HepG2 (cell line): ENCODE data around the gene GGACT. TPM values are rescaled to one million over a fixed set of nuclear protein-coding genes. Genes with fewer than 3 reads are reported as not detected.

Experiments
- BORCS8-MEF2B ChIP-seq: sonication (generic); formaldehyde crosslinking; IDR thresholded peaks from 2 replicates; pipeline ENCODE4 v1.8.0; 2022; ENCODE audit warnings: mild to moderate bottlenecking, missing genetic modification reagents
- CBX2 ChIP-seq, 2 experiments: fragments of 200-600 bp in 1 of 2; sonication (generic); formaldehyde crosslinking in 1 of 2; IDR thresholded peaks; 2 replicates each; pipeline versions ENCODE4 v1.7.0 to v1.8.1; 2018 to 2022; ENCODE audit warnings: low read depth in 2 of 2, low read length in 1 of 2, mild to moderate bottlenecking in 1 of 2, missing genetic modification reagents in 1 of 2
- JDP2 ChIP-seq: sonication (generic); formaldehyde crosslinking; IDR thresholded peaks from 2 replicates; pipeline ENCODE4 v1.8.1; 2022; ENCODE audit warnings: missing genetic modification reagents, borderline replicate concordance
- MEF2D ChIP-seq: sonication (generic); formaldehyde crosslinking; IDR thresholded peaks from 2 replicates; pipeline ENCODE4 v1.5.1; 2020; ENCODE audit warnings: mild to moderate bottlenecking, missing genetic modification reagents
- NFE2L2 ChIP-seq: fragments of 150-350 bp; IDR thresholded peaks from 2 replicates; pipeline ENCODE4 v1.6.1; 2014; ENCODE audit warnings: low read length
- NKX3-1 ChIP-seq: sonication (generic); formaldehyde crosslinking; IDR thresholded peaks from 2 replicates; pipeline ENCODE4 v1.5.0; 2020; ENCODE audit warnings: missing genetic modification reagents
- REXO4 ChIP-seq: sonication (generic); formaldehyde crosslinking; IDR thresholded peaks from 2 replicates; pipeline ENCODE4 v1.8.0; 2022; ENCODE audit warnings: missing genetic modification reagents, mild to moderate bottlenecking, borderline replicate concordance
- TIGD3 ChIP-seq: sonication (generic); formaldehyde crosslinking; IDR thresholded peaks from 2 replicates; pipeline ENCODE4 v1.5.1; 2020; ENCODE audit warnings: mild to moderate bottlenecking, missing genetic modification reagents, borderline replicate concordance
- ZNF136 ChIP-seq: sonication (generic); formaldehyde crosslinking; IDR thresholded peaks from 2 replicates; pipeline ENCODE4 v1.8.1; 2022; ENCODE audit warnings: low read depth, mild to moderate bottlenecking, moderate library complexity, missing genetic modification reagents
- ZNF138 ChIP-seq: sonication (generic); formaldehyde crosslinking; IDR thresholded peaks from 2 replicates; pipeline ENCODE4 v1.5.0; 2020; ENCODE audit warnings: mild to moderate bottlenecking, low read depth, missing genetic modification reagents
- polyA plus RNA-seq, 8 experiments: library from polyadenylated mRNA; depleted of rRNA in 3 of 8; stranded (reverse) in 7 of 8; unstranded in 1 of 8; fragments of >200 nt; fragmentation: Illumina TruSeq in 4 of 8; extraction: Trizol in 4 of 8; gene quantifications; 2 replicates each; pipeline versions ENCODE4 v1.2.1 to v1.2.3, GENCODE V29; 2011 to 2016; ENCODE audit warnings: low read depth in 4 of 8, missing spikeins in 1 of 8, mixed read lengths in 1 of 8; ENCODE audit not compliant: insufficient read depth in 1 of 8
- total RNA-seq, 5 experiments: library from RNA; depleted of rRNA; stranded (reverse); fragments of >200 nt; fragmentation: Illumina TruSeq; extraction: Trizol; gene quantifications; 2 replicates each; pipeline ENCODE4 v1.2.3, GENCODE V29; 2016; ENCODE audit warnings: low read depth in 1 of 5
- TF ChIP-seq, protein P1 (sequence below), 2 experiments: IDR thresholded peaks; 2 replicates each; pipeline ENCODE4 v1.6.1; 2011 to 2012; ENCODE audit warnings: low read length in 2 of 2, borderline replicate concordance in 1 of 2, low read depth in 1 of 2, mild to moderate bottlenecking in 1 of 2, moderate library complexity in 1 of 2

The GGACT gene
- total and polyA plus RNA-seq, 2 of the 13 experiments (the other 11 are each of a cell fraction or from before 2014, with no cell fraction given) = 1.7 to 1.9 TPM

DNA sequence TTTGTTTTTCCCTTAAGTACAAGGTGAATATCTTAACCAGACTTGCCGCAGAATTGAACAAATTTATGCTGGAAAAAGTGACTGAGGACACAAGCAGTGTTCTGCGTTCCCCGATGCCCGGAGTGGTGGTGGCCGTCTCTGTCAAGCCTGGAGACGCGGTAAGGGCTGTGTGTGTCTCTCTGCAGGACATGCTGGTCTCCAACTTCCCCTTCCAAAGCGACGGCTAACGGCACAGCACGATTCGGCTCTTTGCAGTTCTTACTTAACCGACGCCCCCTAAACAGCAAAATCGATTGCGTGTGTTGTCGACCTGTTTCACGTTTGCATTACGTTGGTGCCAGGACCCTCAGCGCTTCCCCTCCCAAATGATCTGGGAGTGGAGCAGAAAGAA is 73.2 kb downstream of the GGACT start (continued):
- no peak for TF ChIP-seq REXO4
- no peak for TF ChIP-seq CBX2 (IDR thresholded peaks at IDR 0.05; ENCODE audit: low read depth, low read length)
- no peak for TF ChIP-seq CBX2 (CRISPR knock-in tag; IDR thresholded peaks at IDR 0.05; ENCODE audit: low read depth)
- no peak for TF ChIP-seq JDP2 (CRISPR knock-in tag)
- no peak for TF ChIP-seq NKX3-1 (CRISPR knock-in tag)
- TF ChIP-seq, protein P1, sequence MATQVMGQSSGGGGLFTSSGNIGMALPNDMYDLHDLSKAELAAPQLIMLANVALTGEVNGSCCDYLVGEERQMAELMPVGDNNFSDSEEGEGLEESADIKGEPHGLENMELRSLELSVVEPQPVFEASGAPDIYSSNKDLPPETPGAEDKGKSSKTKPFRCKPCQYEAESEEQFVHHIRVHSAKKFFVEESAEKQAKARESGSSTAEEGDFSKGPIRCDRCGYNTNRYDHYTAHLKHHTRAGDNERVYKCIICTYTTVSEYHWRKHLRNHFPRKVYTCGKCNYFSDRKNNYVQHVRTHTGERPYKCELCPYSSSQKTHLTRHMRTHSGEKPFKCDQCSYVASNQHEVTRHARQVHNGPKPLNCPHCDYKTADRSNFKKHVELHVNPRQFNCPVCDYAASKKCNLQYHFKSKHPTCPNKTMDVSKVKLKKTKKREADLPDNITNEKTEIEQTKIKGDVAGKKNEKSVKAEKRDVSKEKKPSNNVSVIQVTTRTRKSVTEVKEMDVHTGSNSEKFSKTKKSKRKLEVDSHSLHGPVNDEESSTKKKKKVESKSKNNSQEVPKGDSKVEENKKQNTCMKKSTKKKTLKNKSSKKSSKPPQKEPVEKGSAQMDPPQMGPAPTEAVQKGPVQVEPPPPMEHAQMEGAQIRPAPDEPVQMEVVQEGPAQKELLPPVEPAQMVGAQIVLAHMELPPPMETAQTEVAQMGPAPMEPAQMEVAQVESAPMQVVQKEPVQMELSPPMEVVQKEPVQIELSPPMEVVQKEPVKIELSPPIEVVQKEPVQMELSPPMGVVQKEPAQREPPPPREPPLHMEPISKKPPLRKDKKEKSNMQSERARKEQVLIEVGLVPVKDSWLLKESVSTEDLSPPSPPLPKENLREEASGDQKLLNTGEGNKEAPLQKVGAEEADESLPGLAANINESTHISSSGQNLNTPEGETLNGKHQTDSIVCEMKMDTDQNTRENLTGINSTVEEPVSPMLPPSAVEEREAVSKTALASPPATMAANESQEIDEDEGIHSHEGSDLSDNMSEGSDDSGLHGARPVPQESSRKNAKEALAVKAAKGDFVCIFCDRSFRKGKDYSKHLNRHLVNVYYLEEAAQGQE (IDR thresholded peaks at IDR 0.05; ENCODE audit: borderline replicate concordance in 1 of 2, low read depth in 1 of 2, low read length in 2 of 2) = no peak
- no peak for TF ChIP-seq ZNF138 (CRISPR knock-in tag)
- TF ChIP-seq ZNF136 (CRISPR knock-in tag) = no peak
- no peak for TF ChIP-seq TIGD3
- no peak for TF ChIP-seq BORCS8-MEF2B
- no peak for TF ChIP-seq MEF2D
- TF ChIP-seq NFE2L2 = no peak
